RPMI8226 (cell line): ENCODE data around the gene ST6GALNAC6.

Source experiments
- DNase-seq: peaks from one replicate; pipeline ENCODE4 v3.0.0-alpha.2; 2015

Gene ST6GALNAC6

GRCh38 chr9:127915801-127916719 is 16.7 kb upstream of the ST6GALNAC6 start:
- peak; percentile 96 for DNase-seq

GRCh38 chr9:127915325-127915752 is 15.9 kb upstream of the ST6GALNAC6 start:
- DNase-seq: no peak

GRCh38 chr9:127913682-127914081 is 14.3 kb upstream of the ST6GALNAC6 start:
- DNase-seq: no peak

- no peak for DNase-seq
These were observed 13.5 kb upstream of the ST6GALNAC6 start for GRCh38 chr9:127912882-127913281.

- no peak for DNase-seq
These were observed 12.9 kb upstream of the ST6GALNAC6 start for GRCh38 chr9:127912296-127912695.

GRCh38 chr9:127910613-127911205 is 11.3 kb upstream of the ST6GALNAC6 start:
- no peak for DNase-seq

- DNase-seq: no peak
These were observed 10.5 kb upstream of the ST6GALNAC6 start for GRCh38 chr9:127909839-127910273.

GRCh38 chr9:127908660-127908926 is 9.2 kb upstream of the ST6GALNAC6 start:
- no peak for DNase-seq

GRCh38 chr9:127907867-127908659 is 8.7 kb upstream of the ST6GALNAC6 start:
- DNase-seq: no peak

GRCh38 chr9:127905788-127906191 is 6.4 kb upstream of the ST6GALNAC6 start:
- no peak for DNase-seq

- no peak for DNase-seq
These were observed 5.8 kb upstream of the ST6GALNAC6 start for GRCh38 chr9:127905004-127905728.

- no peak for DNase-seq
These were observed 5.2 kb upstream of the ST6GALNAC6 start for GRCh38 chr9:127904561-127905003.

GRCh38 chr9:127903557-127904475 is 4.4 kb upstream of the ST6GALNAC6 start:
- DNase-seq: peak; percentile 30

- DNase-seq: peak; percentile 42
These were observed 823 bp downstream of the ST6GALNAC6 start for GRCh38 chr9:127898433-127899127.

- DNase-seq: peak; percentile 36
These were observed 2.2 kb downstream of the ST6GALNAC6 start for GRCh38 chr9:127897193-127897692.

GRCh38 chr9:127896395-127897192 is 2.8 kb downstream of the ST6GALNAC6 start:
- no peak for DNase-seq

GRCh38 chr9:127895811-127896210 is 3.6 kb downstream of the ST6GALNAC6 start:
- no peak for DNase-seq

GRCh38 chr9:127893392-127893791 is 6.0 kb downstream of the ST6GALNAC6 start:
- no peak for DNase-seq

GRCh38 chr9:127892831-127893230 is 6.6 kb downstream of the ST6GALNAC6 start:
- DNase-seq: no peak

GRCh38 chr9:127890053-127890452 is 9.3 kb downstream of the ST6GALNAC6 start:
- DNase-seq: no peak
